Measurements from ENCODE around the gene CLDN16. TPM values are rescaled to one million over a fixed set of nuclear protein-coding genes. Genes with fewer than 3 reads are reported as not detected.

CLDN16 gene
- total RNA-seq, 1 donor from 2014 or later: not detected

GRCh38 chr3:190430906-190431305, 42.9 kb downstream of the CLDN16 start:
- intact Hi-C loops (cut with micrococcal nuclease): no loop called here

GRCh38 chr3:190432216-190432615, 44.3 kb downstream of the CLDN16 start:
- DNase-seq: no peak
- intact Hi-C loops (cut with micrococcal nuclease): no loop called here
- no peak for ATAC-seq

More at GRCh38 chr3:190430906-190431305, 42.9 kb downstream of the CLDN16 start:
- ATAC-seq: no peak
- DNase-seq: no peak

- ATAC-seq (no peak), DNase-seq (no peak)
- intact Hi-C loops (cut with micrococcal nuclease): no loop called here
Observed at GRCh38 chr3:190433626-190434025, 45.7 kb downstream of the CLDN16 start.

- DNase-seq: no peak
- intact Hi-C loops (cut with micrococcal nuclease): no loop called here
- no peak for ATAC-seq
Observed at GRCh38 chr3:190435618-190436017, 47.7 kb downstream of the CLDN16 start.

- ATAC-seq: no peak
- intact Hi-C loops (cut with micrococcal nuclease): no loop called here
- DNase-seq: no peak
Observed at GRCh38 chr3:190436331-190436730, 48.4 kb downstream of the CLDN16 start.

GRCh38 chr3:190442240-190442639, 54.3 kb downstream of the CLDN16 start:
- ATAC-seq: no peak
- intact Hi-C loops (cut with micrococcal nuclease): no loop called here
- DNase-seq: no peak

- ATAC-seq: no peak
- no peak for DNase-seq
Observed at GRCh38 chr3:190443257-190443656, 55.3 kb downstream of the CLDN16 start.

GRCh38 chr3:190444006-190444405, 56.0 kb downstream of the CLDN16 start:
- ATAC-seq: no peak
- intact Hi-C loops (cut with micrococcal nuclease): no loop called here
- DNase-seq: no peak

More at GRCh38 chr3:190443257-190443656, 55.3 kb downstream of the CLDN16 start:
- intact Hi-C loops (cut with micrococcal nuclease): no loop called here

- DNase-seq (no peak), ATAC-seq (no peak)
- intact Hi-C loops (cut with micrococcal nuclease): no loop called here
Observed at GRCh38 chr3:190444576-190445145, 56.7 kb downstream of the CLDN16 start.

GRCh38 chr3:190446573-190447279, 58.8 kb downstream of the CLDN16 start:
- DNase-seq (no peak), ATAC-seq (no peak)
- intact Hi-C loops (cut with micrococcal nuclease): no loop called here

- ATAC-seq (no peak), DNase-seq (no peak)
- intact Hi-C loops (cut with micrococcal nuclease): no loop called here
Observed at GRCh38 chr3:190448256-190448655, 60.3 kb downstream of the CLDN16 start.

GRCh38 chr3:190449801-190450200, 61.8 kb downstream of the CLDN16 start, which contains the start of gene TMEM207:
Gene TMEM207, minus strand, starts transcription at chr3:190449901. Its CDS starts 92 bp downstream, at chr3:190449809.
- DNase-seq (no peak), ATAC-seq (no peak)
- intact Hi-C loops (cut with micrococcal nuclease): no loop called here

GRCh38 chr3:190455828-190456227, 67.9 kb downstream of the CLDN16 start:
- intact Hi-C loops (cut with micrococcal nuclease): loop anchor here (2.0 kb wide), 1 partner anchor 31 kb away; no protein-coding TSS in a partner anchor
- DNase-seq (no peak), ATAC-seq (no peak)

- intact Hi-C loops (cut with micrococcal nuclease): no loop called here
- ATAC-seq: no peak
- DNase-seq: no peak
Observed at GRCh38 chr3:190456770-190457169, 68.8 kb downstream of the CLDN16 start.

GRCh38 chr3:190458040-190458439, 70.1 kb downstream of the CLDN16 start:
- DNase-seq (no peak), ATAC-seq (no peak)
- intact Hi-C loops (cut with micrococcal nuclease): no loop called here

Other genes with a start within 250 kb of the CLDN16 start
- 1.4 TPM for gene CLDN1, start 65.7 kb upstream of the CLDN16 start, total RNA-seq
- not detected for gene TMEM207, start 61.7 kb downstream of the CLDN16 start, total RNA-seq
- 6.1 TPM for gene IL1RAP, start 125.9 kb downstream of the CLDN16 start, total RNA-seq